NOMO-1 treated with dmso at 0.1 percent for 144 hours (cell line): ENCODE data around the gene ERGIC3.

ENCODE experiments used
- DNase-seq: peaks from one replicate; lab custom pipeline; 2025; ENCODE audit not compliant: unreplicated experiment; lab: John Stamatoyannopoulos, UW

ERGIC3 gene

DNA sequence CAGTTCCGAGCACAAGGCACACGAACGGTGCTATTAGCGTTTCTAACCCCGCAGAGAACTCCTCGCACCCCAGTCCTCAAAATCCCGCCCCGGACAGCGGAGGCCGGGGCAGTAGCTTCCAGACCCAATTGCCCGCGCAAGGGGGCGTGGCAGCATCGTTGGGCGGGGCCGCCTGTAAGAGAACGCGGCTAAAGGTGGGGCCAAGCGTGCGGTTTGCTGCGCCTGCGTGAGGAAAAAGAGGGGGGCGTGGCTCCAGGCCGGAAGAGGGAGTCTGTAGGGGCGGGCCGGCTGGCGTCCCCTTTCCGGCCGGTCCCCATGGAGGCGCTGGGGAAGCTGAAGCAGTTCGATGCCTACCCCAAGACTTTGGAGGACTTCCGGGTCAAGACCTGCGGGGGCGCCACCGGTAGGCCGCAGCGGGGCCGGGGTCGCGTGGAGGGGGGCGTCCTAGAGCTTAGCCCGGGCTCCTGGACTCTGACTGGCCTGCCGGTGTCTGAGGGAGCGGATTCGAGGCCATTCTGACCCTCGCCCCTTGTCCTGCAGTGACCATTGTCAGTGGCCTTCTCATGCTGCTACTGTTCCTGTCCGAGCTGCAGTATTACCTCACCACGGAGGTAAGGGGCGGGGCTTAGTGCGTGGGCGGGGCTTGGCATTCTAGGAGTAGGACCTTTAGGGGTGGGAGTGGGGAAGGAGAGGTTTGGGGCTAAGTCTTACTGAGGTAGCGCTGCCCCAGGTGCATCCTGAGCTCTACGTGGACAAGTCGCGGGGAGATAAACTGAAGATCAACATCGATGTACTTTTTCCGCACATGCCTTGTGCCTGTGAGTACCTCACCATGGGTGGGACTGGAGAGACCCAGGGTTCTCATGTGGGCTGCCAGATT, at the start of gene ERGIC3:
Gene ERGIC3 (plus strand): TSS at position 296 of the 880 bp plus-strand sequence. CDS start 20 bp downstream, at position 316.
- peak; percentile 98 for DNase-seq

DNA sequence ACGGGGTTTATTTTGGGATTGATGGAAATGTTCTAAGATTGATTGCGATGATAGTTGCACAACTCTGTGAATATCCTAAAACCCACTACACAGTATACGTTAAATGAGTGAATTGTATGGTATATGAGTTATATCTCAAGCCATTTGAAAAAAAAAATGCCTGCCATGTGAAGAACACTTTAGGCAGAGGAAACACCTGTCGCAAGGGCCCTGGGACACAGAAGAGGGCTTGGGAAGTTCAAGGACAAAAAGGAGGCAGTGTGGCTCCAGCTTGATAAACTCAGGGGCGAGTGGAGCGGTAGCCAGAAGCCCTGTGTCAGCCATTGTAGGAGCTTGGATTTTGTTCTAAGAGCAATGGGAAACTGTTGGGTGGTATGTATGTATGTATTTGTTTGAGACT, 49.5 kb upstream of the ERGIC3 start:
- no peak for DNase-seq

DNA sequence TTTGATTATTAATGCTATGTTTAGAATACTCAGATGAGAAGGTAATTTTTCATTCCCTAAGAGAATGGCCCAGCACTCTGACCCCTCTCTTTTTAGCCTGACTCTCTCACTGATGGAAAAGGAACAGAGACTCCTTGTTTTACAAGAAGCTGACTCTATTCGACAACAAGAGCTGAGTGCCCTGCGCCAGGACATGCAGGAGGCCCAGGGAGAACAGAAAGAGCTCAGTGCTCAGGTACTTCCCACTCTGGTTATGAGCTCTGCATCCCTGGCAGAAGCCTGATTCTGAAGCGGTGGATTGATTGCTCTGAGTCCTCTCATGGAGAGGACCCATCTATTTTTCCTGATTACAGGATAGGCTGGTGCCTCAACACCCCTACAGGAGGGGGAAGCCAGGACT, 45.4 kb upstream of the ERGIC3 start:
- no peak for DNase-seq

DNA sequence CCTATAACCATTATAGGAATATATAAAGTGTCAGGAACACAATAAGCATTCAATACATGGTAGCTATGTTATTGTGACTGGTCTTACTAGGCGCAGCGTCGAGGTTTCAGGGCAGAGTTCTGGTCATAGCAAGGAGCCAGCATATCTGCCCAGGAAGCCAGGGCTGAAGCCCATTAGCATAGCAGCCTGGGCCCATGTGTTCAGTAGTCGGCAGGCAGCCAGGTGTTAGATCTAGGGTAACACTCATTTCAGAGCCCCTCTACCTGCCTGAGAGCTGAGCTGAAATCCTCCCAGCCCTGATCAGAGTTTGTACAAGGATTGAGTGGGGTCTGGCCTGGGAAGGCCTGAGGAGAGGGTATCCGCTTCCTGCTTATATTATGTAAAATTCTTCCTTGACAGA, 44.6 kb upstream of the ERGIC3 start:
- no peak for DNase-seq

DNA sequence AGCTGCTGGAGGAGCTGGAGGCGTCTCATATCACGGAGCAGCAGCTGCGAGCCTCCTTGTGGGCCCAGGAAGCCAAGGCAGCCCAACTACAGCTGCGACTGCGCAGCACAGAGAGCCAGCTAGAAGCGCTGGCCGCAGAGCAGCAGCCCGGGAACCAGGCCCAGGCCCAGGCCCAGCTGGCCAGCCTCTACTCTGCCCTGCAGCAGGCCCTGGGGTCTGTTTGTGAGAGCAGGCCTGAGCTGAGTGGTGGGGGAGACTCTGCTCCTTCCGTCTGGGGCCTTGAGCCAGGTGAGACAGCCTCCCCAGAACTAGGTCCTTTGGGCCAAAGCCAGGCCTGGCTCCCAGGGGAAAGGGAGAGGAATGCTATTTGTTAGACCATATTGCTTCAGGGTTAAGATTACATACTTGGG, 44.1 kb upstream of the ERGIC3 start:
- no peak for DNase-seq

DNA sequence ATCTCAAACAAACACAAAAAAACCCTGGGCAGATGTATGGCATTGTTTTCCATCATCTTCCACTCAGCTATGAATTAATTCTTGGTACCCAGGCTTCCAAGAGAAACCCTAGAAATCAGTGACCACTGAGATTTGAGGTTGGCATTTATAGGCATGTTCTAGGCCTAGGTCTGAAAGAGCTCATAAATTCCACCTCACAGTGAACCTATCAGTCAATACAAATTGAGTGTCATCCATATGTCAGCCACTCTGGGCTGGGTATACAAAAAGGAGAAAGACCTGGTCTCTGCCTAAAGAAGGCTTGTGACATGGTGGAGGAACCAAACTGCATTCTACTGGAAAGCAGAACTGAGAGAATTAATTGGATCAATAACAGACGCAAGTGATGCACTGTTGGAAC, 42.6 kb upstream of the ERGIC3 start:
- DNase-seq = no peak

DNA sequence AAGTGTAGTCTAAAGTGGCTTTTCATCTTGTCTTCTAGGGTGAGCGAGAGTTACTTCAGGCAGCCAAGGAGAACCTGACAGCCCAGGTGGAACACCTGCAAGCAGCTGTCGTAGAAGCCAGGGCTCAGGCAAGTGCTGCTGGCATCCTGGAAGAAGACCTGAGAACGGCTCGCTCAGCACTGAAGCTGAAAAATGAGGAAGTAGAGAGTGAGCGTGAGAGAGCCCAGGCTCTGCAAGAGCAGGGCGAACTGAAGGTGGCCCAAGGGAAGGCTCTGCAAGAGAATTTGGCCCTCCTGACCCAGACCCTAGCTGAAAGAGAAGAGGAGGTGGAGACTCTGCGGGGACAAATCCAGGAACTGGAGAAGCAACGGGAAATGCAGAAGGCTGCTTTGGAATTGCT, 39.5 kb upstream of the ERGIC3 start:
- peak; percentile 42 for DNase-seq

DNA sequence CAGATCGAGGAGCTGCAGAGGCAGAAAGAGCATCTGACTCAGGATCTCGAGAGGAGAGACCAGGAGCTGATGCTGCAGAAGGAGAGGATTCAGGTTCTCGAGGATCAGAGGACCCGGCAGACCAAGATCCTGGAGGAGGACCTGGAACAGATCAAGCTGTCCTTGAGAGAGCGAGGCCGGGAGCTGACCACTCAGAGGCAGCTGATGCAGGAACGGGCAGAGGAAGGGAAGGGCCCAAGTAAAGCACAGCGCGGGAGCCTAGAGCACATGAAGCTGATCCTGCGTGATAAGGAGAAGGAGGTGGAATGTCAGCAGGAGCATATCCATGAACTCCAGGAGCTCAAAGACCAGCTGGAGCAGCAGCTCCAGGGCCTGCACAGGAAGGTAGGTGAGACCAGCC, 38.6 kb upstream of the ERGIC3 start:
- DNase-seq = no peak

DNA sequence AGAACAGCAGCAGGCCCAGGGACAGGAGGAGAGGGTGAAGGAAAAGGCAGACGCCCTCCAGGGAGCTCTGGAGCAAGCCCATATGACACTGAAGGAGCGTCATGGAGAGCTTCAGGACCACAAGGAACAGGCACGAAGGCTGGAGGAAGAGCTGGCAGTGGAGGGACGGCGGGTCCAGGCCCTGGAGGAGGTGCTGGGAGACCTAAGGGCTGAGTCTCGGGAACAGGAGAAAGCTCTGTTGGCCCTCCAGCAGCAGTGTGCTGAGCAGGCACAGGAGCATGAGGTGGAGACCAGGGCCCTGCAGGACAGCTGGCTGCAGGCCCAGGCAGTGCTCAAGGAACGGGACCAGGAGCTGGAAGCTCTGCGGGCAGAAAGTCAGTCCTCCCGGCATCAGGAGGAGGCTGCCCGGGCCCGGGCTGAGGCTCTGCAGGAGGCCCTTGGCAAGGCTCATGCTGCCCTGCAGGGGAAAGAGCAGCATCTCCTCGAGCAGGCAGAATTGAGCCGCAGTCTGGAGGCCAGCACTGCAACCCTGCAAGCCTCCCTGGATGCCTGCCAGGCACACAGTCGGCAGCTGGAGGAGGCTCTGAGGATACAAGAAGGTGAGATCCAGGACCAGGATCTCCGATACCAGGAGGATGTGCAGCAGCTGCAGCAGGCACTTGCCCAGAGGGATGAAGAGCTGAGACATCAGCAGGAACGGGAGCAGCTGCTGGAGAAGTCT, 37.9 kb upstream of the ERGIC3 start:
- DNase-seq = no peak

DNA sequence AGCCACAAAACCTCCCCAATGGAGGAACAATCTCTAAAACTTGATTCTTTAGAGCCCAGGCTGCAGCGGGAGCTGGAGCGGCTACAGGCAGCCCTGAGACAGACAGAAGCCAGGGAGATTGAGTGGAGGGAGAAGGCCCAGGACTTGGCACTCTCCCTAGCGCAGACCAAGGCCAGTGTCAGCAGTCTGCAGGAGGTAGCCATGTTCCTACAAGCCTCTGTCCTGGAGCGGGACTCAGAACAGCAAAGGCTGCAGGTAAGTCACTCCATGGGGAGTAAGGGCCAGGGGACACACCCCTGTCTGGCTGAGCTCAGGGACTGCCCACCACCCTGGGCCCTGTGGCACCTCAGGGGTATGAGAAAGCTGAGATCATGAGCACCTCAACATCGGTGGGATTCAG, 37.1 kb upstream of the ERGIC3 start:
- no peak for DNase-seq

DNA sequence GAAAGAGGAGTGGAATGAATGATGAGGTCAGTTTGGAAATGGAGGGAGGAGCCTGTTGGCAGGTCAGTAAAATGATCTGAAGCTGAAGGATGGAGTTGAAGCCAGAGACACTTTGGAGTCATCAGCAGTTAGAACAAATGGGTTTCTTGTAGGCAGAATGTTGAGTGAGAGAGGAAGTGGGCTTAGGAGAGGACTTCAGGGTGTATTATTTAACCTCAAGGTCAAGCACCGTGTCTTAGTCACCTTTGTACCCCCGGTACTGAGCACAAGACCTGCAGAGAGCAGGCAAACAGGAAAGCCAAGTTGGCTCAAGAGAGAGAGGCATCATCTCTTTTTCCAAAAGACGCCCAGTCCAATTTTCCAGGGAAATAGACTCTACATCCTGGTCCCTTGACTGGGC, 35.7 kb upstream of the ERGIC3 start:
- no peak for DNase-seq

DNA sequence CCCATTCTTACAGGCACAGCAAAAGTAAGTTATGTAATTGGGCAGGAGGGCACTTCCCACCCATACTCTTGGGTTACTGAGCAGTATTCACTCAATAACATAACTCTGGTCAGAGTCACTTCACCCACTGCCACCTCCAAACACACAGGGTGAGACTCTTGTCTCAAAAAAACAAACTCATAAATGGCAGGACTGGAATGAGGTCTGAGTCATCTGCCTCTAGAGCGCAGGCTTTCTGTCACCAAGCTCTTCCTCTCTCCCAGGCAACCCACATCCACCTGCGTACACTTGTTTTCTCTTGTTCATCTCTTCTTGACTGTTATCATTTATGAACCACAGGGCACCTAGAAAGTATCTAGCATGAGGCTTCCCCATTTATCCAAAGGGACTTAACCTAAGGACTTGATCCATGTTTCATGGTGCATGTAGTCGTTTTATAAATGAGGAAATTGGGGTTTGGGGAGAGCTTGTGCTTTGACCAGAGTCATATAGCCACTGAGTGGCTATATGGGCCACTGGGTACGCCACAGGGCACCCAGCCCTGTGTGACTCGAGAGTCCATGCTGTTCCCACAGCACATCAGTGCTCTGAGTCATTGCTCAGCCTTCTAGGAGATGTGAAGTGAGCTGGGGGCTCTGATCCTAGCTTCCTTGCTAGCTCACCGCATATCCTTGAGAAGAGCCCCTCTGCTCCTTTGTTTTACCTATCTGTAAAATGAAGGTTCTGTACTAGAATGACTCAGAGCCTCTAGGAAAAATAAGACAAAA, 34.8 kb upstream of the ERGIC3 start:
- DNase-seq = no peak

DNA sequence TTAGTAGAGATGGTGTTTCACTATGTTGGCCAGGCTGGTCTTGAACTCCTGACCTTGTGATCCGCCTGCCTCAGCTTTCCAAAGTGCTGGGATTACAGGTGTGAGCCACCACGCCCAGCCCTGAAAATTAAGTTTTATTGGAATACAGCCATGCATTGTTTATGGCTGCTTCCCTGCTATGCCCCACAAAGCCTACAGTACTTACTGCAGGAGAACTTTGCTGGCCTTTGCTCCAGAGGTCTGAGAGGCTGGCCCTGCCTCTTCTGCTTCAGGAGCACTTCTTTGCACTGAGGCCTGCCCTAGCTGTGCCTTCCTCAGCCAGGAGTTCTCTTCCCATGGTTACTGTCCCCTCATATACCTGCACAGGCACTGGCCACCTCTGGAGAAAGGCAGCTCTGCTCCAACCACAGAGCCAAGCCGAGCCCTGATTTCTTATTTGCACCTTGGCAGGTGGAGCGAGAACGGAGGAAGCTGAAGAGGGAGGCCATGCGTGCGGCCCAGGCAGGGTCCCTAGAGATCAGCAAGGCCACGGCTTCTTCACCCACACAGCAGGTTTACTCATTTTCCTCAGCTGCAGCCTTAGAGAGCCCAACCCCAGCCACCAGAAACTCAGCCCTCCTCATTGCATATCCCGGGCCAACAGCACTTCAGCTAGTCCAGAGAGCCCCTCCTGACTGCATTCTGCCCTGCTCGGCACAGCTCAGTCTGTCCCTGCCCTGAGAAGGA, 33.2 kb upstream of the ERGIC3 start:
- DNase-seq = no peak

DNA sequence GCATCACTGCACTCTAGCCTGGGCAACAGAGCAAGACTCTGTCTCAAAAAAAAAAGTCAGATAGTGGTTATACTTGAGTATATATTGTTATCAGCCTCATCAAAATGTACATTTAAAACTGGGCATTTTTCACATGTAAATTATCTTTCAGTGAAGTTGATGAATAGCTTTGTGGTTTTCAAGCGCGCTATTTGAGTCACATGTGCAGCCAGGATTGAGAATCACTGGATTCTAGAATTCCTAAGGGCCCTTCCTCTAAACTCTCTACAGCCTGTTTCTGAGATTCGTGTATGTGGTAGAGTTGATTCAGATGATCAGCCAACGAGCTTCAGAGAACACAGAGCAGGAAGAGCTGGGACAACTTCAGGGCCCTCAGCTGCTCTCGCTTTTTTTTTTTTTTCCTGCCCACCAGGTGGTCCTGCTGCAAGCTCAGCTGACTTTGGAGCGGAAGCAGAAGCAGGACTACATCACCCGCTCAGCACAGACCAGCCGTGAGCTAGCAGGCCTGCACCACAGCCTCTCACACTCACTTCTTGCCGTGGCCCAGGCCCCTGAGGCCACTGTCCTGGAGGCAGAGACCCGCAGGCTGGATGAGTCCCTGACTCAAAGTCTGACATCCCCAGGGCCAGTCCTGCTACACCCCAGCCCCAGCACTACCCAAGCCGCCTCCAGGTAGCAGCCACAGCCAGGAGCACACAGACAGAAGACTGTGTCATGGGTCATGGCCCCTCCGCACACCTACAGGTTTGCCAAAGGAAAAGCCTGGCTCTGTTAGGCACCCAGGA, 30.7 kb upstream of the ERGIC3 start:
- DNase-seq = no peak

DNA sequence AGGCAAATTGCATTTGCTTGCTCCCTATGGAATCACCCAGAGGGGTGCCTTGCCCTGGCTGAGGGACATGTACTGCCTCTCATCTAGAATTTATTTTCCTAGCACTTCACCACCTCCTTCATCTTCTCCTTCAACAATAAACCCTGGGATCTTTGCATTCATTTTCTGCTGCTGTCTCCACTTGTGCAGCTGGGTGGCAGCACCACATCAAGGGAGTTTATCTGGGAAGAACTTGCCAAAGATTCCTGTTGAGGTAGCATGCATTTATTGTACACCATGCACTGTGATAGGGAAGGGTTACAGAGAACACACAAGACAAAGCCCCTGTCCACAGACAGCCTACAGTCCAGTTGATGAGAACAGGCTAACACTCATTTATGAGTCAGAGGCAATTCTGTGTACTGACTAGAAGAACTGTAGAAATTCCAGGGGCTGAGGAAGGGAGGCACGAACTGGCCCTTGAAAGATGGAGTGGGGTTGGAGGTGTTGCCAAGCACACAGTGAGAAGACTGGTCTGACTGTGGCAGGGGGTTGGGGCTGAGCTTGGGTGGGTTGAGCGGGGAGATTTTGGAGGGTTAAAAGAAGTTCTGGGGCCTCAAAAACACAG, 30.0 kb upstream of the ERGIC3 start:
- DNase-seq = no peak

DNA sequence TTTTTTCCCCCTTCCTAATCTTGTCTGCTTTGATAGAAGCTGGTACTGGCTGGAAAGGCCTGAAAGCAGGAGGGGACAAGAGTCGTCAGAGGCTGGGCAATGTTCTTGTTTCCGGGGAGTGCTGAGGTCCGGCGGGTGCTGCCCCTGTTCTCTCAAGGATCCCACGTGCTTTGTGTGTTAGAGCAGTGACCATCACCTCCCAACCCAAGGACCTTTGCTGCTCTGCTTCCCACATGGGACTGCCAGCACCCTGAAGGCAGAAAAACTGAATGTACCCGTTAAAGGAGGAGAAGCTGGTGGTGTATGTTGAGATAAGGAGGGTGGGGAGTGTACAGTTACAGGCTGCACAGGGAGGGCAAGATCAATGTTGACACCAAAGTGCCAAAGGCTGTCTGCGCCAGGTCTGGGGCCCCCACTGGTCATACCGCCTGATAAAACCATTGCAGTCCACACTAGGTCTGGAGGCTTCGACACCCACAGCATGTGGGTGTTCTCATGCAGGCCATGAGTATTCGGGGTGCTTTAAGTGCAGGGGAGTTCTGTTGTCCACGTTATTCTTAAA, 27.4 kb upstream of the ERGIC3 start:
- DNase-seq = no peak

DNA sequence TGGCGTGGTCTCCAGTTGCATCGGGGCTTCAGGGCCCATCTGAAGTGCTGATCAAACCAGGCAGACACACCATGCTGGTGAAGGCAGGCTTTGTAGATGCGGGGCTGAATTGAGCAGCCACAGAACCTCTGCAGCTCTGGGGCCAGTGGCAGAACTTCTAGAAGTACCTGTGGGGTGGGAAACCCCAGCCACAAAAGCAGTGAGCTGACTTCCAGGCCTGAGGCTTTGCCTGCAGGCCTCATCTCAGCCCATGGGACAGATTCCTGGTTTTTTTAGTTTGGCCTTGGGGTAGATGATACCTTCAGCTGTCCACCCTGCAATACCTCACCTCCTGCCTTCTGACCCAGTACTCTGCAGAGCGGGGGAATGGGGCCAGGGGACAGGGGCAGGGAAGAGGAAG, 26.5 kb upstream of the ERGIC3 start:
- no peak for DNase-seq

DNA sequence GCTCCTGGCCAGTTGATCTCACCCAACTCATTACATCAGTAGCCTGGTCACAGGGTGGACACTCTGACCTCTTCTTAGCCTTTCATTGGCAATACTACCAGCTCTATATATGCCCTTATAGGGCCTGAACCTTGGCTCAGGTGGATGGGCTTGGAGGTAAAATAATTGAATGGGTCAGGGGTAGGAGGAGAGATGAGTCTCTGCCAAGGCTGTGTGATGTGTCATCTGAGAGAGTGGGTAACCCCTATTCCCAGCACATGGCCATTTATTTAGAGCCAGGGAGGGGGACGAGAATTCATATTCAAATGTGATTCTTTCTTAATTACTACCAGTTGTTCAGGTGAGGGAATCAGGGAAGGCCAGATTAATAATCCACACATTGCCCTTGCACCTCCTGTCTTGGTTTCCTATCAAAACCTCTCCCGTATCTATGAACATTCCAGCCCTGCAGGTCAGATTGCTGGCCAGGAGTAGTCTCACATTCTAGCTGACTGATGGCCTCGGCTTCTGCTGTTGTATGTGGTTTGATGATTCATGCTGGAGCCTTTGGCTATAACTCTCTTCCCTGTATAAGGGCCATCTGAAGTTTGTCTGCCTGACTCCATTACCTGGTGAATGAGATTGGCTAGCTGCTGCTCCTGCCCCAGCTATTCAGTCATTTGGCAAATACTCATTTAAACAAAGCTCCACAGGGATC, 25.8 kb upstream of the ERGIC3 start:
- DNase-seq = no peak

DNA sequence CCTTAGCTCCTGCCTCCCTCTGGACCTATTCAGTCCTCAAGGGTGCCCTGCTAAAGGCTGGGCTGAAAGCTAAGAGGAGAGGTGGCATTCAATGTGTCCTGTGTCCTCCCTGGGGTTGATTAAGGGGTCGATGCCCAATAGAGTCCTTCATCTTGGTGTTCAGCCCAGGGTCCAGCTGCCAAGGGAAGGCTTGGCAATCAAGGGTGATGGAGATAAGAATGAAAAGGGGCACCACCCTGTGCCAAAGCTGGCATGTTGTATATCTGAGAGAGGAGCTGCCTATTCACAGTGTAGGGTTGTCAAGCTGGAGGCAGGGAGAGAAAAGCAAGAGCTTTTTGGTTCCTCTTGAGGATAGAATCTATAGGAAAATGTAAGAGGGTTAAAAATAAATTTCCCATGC, 24.8 kb upstream of the ERGIC3 start:
- DNase-seq = no peak
